SK-N-SH treated with all-trans-retinoic acid at 6 μM for 48 hours (cell line): ENCODE results near the gene CTIF.

Experiments used
- ATAC-seq: fragments of 200-7000 bp; cut with Tn5 transposase; 3 replicates; pipeline ENCODE4 v1.9.1; 2020; ENCODE audit warnings: mild to moderate bottlenecking, moderate library complexity
- ARNTL ChIP-seq: fragments of 450-650 bp; formaldehyde crosslinking; IDR thresholded peaks from 2 replicates; pipeline ENCODE4 v1.5.0; 2020; ENCODE audit warnings: low read depth, mild to moderate bottlenecking, moderate library complexity, borderline replicate concordance
- BACH2 ChIP-seq: fragments of 250-450 bp; sonication (Bioruptor Pico); IDR thresholded peaks from 2 replicates; pipeline ENCODE4 v1.9.0; 2021; ENCODE audit warnings: mild to moderate bottlenecking, borderline replicate concordance
- CSDC2 ChIP-seq: fragments of 250-450 bp; sonication (Bioruptor Pico); IDR thresholded peaks from 2 replicates; pipeline ENCODE4 v1.5.0; 2020; ENCODE audit warnings: mild to moderate bottlenecking, moderate library complexity
- CSRNP3 ChIP-seq: fragments of 250-450 bp; sonication (Bioruptor Pico); IDR thresholded peaks from 2 replicates; pipeline ENCODE4 v1.5.1; 2021; ENCODE audit warnings: mild to moderate bottlenecking, moderate library complexity
- ESRRG ChIP-seq: fragments of 250-450 bp; sonication (Bioruptor Pico); IDR thresholded peaks from 2 replicates; pipeline ENCODE4 v1.6.1; 2021; ENCODE audit warnings: mild to moderate bottlenecking
- GLIS3 ChIP-seq: fragments of 250-450 bp; sonication (Bioruptor Pico); IDR thresholded peaks from 2 replicates; pipeline ENCODE4 v1.5.0; 2020; ENCODE audit warnings: mild to moderate bottlenecking, moderate library complexity
- ISL1 ChIP-seq: fragments of 250-450 bp; sonication (Bioruptor Pico); IDR thresholded peaks from 2 replicates; pipeline ENCODE4 v2.1.2; 2022; ENCODE audit warnings: mild to moderate bottlenecking, moderate library complexity
- OSR1 ChIP-seq: fragments of 250-450 bp; sonication (Bioruptor Pico); IDR thresholded peaks from 2 replicates; pipeline ENCODE4 v1.8.0; 2022; ENCODE audit warnings: moderate library complexity, mild to moderate bottlenecking, inconsistent platforms
- PATZ1 ChIP-seq: fragments of 250-450 bp; sonication (Bioruptor Pico); IDR thresholded peaks from 2 replicates; pipeline ENCODE4 v1.8.0; 2020; ENCODE audit warnings: mild to moderate bottlenecking, moderate library complexity, borderline replicate concordance
- POU6F1 ChIP-seq: fragments of 250-450 bp; sonication (Bioruptor Pico); IDR thresholded peaks from 2 replicates; pipeline ENCODE4 v1.8.0; 2021; ENCODE audit warnings: low read depth, mild to moderate bottlenecking, moderate library complexity, borderline replicate concordance
- PPARA ChIP-seq: fragments of 250-450 bp; sonication (Bioruptor Pico); IDR thresholded peaks from 2 replicates; pipeline ENCODE4 v1.5.0; 2020; ENCODE audit warnings: mild to moderate bottlenecking, borderline replicate concordance
- RARB ChIP-seq: fragments of 250-450 bp; sonication (Bioruptor Pico); IDR thresholded peaks from 2 replicates; pipeline ENCODE4 v1.8.0; 2021; ENCODE audit warnings: mild to moderate bottlenecking, moderate library complexity
- SNAI2 ChIP-seq: fragments of 250-450 bp; sonication (Bioruptor Pico); IDR thresholded peaks from 2 replicates; pipeline ENCODE4 v1.5.0; 2020; ENCODE audit warnings: mild to moderate bottlenecking, moderate library complexity
- TCF4 ChIP-seq: fragments of 250-450 bp; sonication (Bioruptor Pico); IDR thresholded peaks from 2 replicates; pipeline ENCODE4 v1.8.0; 2021; ENCODE audit warnings: mild to moderate bottlenecking, moderate library complexity, borderline replicate concordance
- TOX ChIP-seq: fragments of 250-450 bp; sonication (Bioruptor Pico); IDR thresholded peaks from 2 replicates; pipeline ENCODE4 v1.8.0; 2021; ENCODE audit warnings: mild to moderate bottlenecking, moderate library complexity, borderline replicate concordance
- TSHZ2 ChIP-seq: fragments of 250-450 bp; sonication (Bioruptor Pico); IDR thresholded peaks from 2 replicates; pipeline ENCODE4 v1.5.0; 2020; ENCODE audit warnings: mild to moderate bottlenecking, moderate library complexity
- ZFP3 ChIP-seq: fragments of 250-450 bp; sonication (Bioruptor Pico); IDR thresholded peaks from 2 replicates; pipeline ENCODE4 v1.5.0; 2020; ENCODE audit warnings: mild to moderate bottlenecking, moderate library complexity
- ZNF565 ChIP-seq: fragments of 450-650 bp; formaldehyde crosslinking; conservative IDR thresholded peaks from 2 replicates; pipeline ENCODE4 v1.5.0; 2020; ENCODE audit warnings: low read depth, mild to moderate bottlenecking, moderate library complexity
- ZNF70 ChIP-seq: fragments of 450-650 bp; formaldehyde crosslinking; IDR thresholded peaks from 2 replicates; pipeline ENCODE4 v1.5.0; 2020; ENCODE audit warnings: mild to moderate bottlenecking, moderate library complexity
- ZNF8 ChIP-seq: fragments of 450-650 bp; formaldehyde crosslinking; IDR thresholded peaks from 2 replicates; pipeline ENCODE4 v1.5.0; 2020; ENCODE audit warnings: mild to moderate bottlenecking, moderate library complexity
- TF ChIP-seq, protein P1 (sequence below): fragments of 250-450 bp; sonication (Bioruptor Pico); IDR thresholded peaks from 2 replicates; pipeline ENCODE4 v1.5.1; 2020; ENCODE audit warnings: low read depth, mild to moderate bottlenecking, moderate library complexity

The CTIF gene

DNA sequence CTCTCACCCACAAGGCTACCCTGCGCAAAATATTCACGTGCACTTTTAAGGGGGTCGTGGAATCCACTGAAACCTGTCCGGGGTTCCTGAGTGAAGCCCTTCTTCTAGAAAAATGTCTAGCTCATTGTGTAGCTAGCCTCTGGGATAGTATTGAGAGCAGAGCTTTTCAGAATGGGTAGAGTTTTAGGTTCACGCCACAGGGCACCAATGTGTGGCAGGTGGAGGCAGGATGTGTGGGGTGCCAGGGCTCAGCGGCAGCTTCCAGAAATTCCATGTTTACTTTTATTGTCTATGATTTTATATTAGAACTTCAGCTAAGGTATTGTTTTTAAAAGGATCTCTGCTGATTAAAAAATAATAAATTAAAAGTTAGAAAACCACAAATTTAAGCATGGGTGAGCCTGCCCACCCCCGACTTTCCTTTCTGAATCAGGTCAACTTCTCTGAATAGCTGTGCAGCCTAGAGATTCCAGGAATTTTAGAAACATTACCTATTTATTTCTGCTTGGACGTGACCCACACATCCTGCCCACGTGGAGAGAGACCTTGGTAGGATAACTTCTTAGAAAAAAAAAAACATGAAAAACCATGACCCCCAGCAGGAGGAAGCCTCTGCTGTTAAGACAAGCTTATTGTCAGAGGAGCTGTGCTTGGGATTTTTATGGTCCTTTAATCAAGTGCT, 163.7 kb downstream of the CTIF start:
- no peak for ATAC-seq
- no peak for TF ChIP-seq CSDC2 (CRISPR knock-in tag)
- no peak for TF ChIP-seq SNAI2 (CRISPR knock-in tag)
- no peak for TF ChIP-seq ZFP3 (CRISPR knock-in tag)
- TF ChIP-seq ZNF565 (CRISPR knock-in tag): no peak
- no peak for TF ChIP-seq ZNF70 (CRISPR knock-in tag)
- TF ChIP-seq RARB: no peak
- no peak for TF ChIP-seq ISL1
- TF ChIP-seq OSR1: no peak
- TF ChIP-seq PPARA (CRISPR knock-in tag): no peak
- no peak for TF ChIP-seq POU6F1
- TF ChIP-seq ESRRG (CRISPR knock-in tag): no peak
- TF ChIP-seq, protein P1, sequence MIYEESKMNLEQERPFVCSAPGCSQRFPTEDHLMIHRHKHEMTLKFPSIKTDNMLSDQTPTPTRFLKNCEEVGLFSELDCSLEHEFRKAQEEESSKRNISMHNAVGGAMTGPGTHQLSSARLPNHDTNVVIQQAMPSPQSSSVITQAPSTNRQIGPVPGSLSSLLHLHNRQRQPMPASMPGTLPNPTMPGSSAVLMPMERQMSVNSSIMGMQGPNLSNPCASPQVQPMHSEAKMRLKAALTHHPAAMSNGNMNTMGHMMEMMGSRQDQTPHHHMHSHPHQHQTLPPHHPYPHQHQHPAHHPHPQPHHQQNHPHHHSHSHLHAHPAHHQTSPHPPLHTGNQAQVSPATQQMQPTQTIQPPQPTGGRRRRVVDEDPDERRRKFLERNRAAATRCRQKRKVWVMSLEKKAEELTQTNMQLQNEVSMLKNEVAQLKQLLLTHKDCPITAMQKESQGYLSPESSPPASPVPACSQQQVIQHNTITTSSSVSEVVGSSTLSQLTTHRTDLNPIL: no peak
- TF ChIP-seq GLIS3 (CRISPR knock-in tag): no peak
- no peak for TF ChIP-seq BACH2 (CRISPR knock-in tag)
- TF ChIP-seq CSRNP3 (CRISPR knock-in tag): no peak

DNA sequence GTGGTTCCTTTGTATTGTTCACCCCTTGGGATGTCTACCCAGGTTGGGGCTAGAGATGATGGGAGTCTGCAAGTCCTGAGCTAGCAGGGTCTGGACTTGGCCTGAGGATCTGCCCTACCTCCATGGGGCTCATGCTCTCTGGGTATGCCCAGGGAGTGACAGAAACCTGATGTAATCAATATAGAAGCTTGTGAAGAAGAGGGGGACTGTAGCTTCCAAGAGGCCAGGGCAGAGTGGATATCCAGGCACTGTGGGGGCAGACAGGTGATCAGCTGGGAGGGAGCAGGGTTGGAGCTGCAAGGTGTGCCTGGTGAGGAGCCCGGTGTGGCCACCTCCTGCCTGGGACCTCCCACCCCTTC, 164.2 kb downstream of the CTIF start:
- TF ChIP-seq TSHZ2 (CRISPR knock-in tag) (no peak), GLIS3 (CRISPR knock-in tag) (no peak), TOX (CRISPR knock-in tag) (no peak), CSRNP3 (CRISPR knock-in tag) (no peak), PATZ1 (CRISPR knock-in tag) (no peak), ARNTL (CRISPR knock-in tag) (no peak), ISL1 (no peak), ZNF70 (CRISPR knock-in tag) (no peak), PPARA (CRISPR knock-in tag) (no peak), ZNF8 (CRISPR knock-in tag) (no peak), ZFP3 (CRISPR knock-in tag) (no peak), TCF4 (no peak), SNAI2 (CRISPR knock-in tag) (no peak)

More for the DNA sequence above, 164.2 kb downstream of the CTIF start:
- ATAC-seq: no peak
